Endothelial cell of umbilical vein (primary cell): ENCODE data around the gene CACTIN.

Experiments used
- EZH2 ChIP-seq: IDR thresholded peaks from 2 replicates; pipeline ENCODE4 v1.6.1; 2012; ENCODE audit warnings: borderline replicate concordance, low read depth, mild to moderate bottlenecking, moderate library complexity, low read length, inconsistent platforms; ENCODE audit not compliant: severe bottlenecking
- FOS ChIP-seq: IDR thresholded peaks from 2 replicates; pipeline ENCODE4 v1.6.1; 2011; ENCODE audit warnings: mild to moderate bottlenecking, low read length, moderate library complexity, borderline replicate concordance; ENCODE audit not compliant: insufficient read depth
- GATA2 ChIP-seq: IDR thresholded peaks from 2 replicates; pipeline ENCODE4 v1.7.0; 2011; ENCODE audit warnings: low read depth, mild to moderate bottlenecking, moderate library complexity, mixed read lengths, low read length; ENCODE audit not compliant: insufficient read length, insufficient read depth
- JUN ChIP-seq: IDR thresholded peaks from 2 replicates; pipeline ENCODE4 v1.6.1; 2011; ENCODE audit warnings: borderline replicate concordance, low read depth; ENCODE audit not compliant: insufficient read length, insufficient read depth
- MAX ChIP-seq: IDR thresholded peaks from 2 replicates; pipeline ENCODE4 v1.6.1; 2011; ENCODE audit not compliant: insufficient read depth, insufficient read length
- POLR2A ChIP-seq: IDR thresholded peaks from 2 replicates; pipeline ENCODE4 v1.6.1; 2012; ENCODE audit warnings: low read depth, mild to moderate bottlenecking, control low read depth, low read length
- POLR2AphosphoS5 ChIP-seq: IDR thresholded peaks from 2 replicates; pipeline ENCODE4 v1.6.1; 2012; ENCODE audit warnings: low read depth, mild to moderate bottlenecking, control low read depth, low read length, moderate library complexity; ENCODE audit not compliant: insufficient read depth
- TF ChIP-seq, protein P1 (sequence below), 2 donors: IDR thresholded peaks; 1 replicate in 1 of 2; 2 replicates in 1 of 2; pipeline ENCODE4 v1.5.1; 2011; ENCODE audit warnings: low read length in 2 of 2, mild to moderate bottlenecking in 2 of 2, moderate library complexity in 2 of 2, control low read depth in 1 of 2, inconsistent platforms in 1 of 2, low read depth in 1 of 2; ENCODE audit not compliant: insufficient read depth in 1 of 2; ENCODE audit errors: extremely low read depth in 1 of 2

DNA sequence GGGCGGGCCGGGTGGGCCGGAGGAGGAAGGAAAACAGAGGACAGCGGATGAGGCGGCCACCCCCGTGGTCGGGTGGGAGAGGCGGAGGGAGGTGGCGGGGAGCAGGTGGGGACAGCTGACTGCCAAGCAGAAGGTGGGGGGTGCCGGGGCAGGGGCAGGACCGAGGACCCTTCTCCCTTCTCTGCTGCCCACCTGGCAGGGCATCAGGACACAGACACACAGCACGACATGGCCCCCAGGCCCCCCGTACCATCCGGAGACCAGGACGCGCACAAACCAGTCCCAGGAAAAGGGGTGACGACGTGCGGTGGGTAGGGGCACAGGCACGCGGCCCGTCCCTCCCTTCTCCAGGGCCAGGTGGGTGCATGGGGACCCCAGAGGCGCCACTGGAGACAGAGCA lies 11.0 kb upstream of the CACTIN start:
- TF ChIP-seq, protein P1, sequence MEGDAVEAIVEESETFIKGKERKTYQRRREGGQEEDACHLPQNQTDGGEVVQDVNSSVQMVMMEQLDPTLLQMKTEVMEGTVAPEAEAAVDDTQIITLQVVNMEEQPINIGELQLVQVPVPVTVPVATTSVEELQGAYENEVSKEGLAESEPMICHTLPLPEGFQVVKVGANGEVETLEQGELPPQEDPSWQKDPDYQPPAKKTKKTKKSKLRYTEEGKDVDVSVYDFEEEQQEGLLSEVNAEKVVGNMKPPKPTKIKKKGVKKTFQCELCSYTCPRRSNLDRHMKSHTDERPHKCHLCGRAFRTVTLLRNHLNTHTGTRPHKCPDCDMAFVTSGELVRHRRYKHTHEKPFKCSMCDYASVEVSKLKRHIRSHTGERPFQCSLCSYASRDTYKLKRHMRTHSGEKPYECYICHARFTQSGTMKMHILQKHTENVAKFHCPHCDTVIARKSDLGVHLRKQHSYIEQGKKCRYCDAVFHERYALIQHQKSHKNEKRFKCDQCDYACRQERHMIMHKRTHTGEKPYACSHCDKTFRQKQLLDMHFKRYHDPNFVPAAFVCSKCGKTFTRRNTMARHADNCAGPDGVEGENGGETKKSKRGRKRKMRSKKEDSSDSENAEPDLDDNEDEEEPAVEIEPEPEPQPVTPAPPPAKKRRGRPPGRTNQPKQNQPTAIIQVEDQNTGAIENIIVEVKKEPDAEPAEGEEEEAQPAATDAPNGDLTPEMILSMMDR (IDR thresholded peaks at IDR 0.05; ENCODE audit: extremely low read depth in 1 of 2, insufficient read depth in 1 of 2, low read depth in 1 of 2, low read length in 2 of 2) = no peak
- TF ChIP-seq POLR2AphosphoS5 = no peak
- TF ChIP-seq EZH2 = no peak
- no peak for TF ChIP-seq POLR2A
- no peak for TF ChIP-seq FOS
- no peak for TF ChIP-seq MAX
- no peak for TF ChIP-seq JUN
- TF ChIP-seq GATA2 = no peak
